CD4-positive, alpha-beta T cell treated with Interleukin-15 for 4 hours (primary cell): ENCODE measurements around the gene TPM4.
A peak's percentile ranks its signal among the peaks of the same experiment; 100 is the strongest.
"Not testable (repeated sequence)": the region's sequence is repeated elsewhere in the genome, so short reads cannot be mapped to it uniquely, and the experiment has no call there.

Experiments used
- DNase-seq: peaks from one replicate; pipeline ENCODE4 v3.0.0-alpha.2; 2020; ENCODE audit warnings: low spot score

Gene TPM4

GRCh38 chr19:16098821-16099220 is 22.5 kb downstream of the TPM4 start:
- DNase-seq = no peak

- DNase-seq = not testable (repeated sequence)
These were observed 23.1 kb downstream of the TPM4 start for GRCh38 chr19:16099314-16099965.

GRCh38 chr19:16100524-16100923 is 24.2 kb downstream of the TPM4 start:
- DNase-seq = no peak

GRCh38 chr19:16104722-16105121 is 28.4 kb downstream of the TPM4 start:
- no peak for DNase-seq

- no peak for DNase-seq
These were observed 29.8 kb downstream of the TPM4 start for GRCh38 chr19:16106121-16106520.

GRCh38 chr19:16111160-16111908 is 35.0 kb downstream of the TPM4 start, which contains the start of gene RAB8A:
RAB8A (plus strand) TSS chr19:16111889; CDS start chr19:16111902, 13 bp downstream.
- peak; percentile 99 for DNase-seq

GRCh38 chr19:16111909-16112752 is 35.8 kb downstream of the TPM4 start:
- DNase-seq = no peak

GRCh38 chr19:16112778-16113177 is 36.5 kb downstream of the TPM4 start:
- DNase-seq = no peak

- DNase-seq = no peak
These were observed 37.4 kb downstream of the TPM4 start for GRCh38 chr19:16113727-16114126.

- DNase-seq = no peak
These were observed 39.2 kb downstream of the TPM4 start for GRCh38 chr19:16115301-16116039.

- no peak for DNase-seq
These were observed 39.8 kb downstream of the TPM4 start for GRCh38 chr19:16116067-16116466.

GRCh38 chr19:16117594-16118033 is 41.3 kb downstream of the TPM4 start:
- DNase-seq = no peak

- peak; percentile 20 for DNase-seq
These were observed 42.3 kb downstream of the TPM4 start for GRCh38 chr19:16118489-16119033.

GRCh38 chr19:16119075-16119857 is 43.0 kb downstream of the TPM4 start:
- DNase-seq = peak; percentile 57

GRCh38 chr19:16121141-16121540 is 44.8 kb downstream of the TPM4 start:
- DNase-seq = no peak

GRCh38 chr19:16121967-16122366 is 45.7 kb downstream of the TPM4 start:
- DNase-seq = no peak

- no peak for DNase-seq
These were observed 48.7 kb downstream of the TPM4 start for GRCh38 chr19:16124953-16125352.

GRCh38 chr19:16125737-16126495 is 49.6 kb downstream of the TPM4 start:
- no peak for DNase-seq

GRCh38 chr19:16127080-16127479 is 50.8 kb downstream of the TPM4 start:
- DNase-seq = no peak

GRCh38 chr19:16127776-16128371 is 51.6 kb downstream of the TPM4 start:
- DNase-seq = no peak
